Large intestine (tissue), 3 donors: ENCODE measurements around the gene PCDHB5. TPM values are rescaled to one million over a fixed set of nuclear protein-coding genes. Genes with fewer than 3 reads are reported as not detected.
"Not testable (repeated sequence)": the region's sequence is repeated elsewhere in the genome, so short reads cannot be mapped to it uniquely, and the experiment has no call there.

Experiments
- DNase-seq, 2 donors: peaks; one replicate each; pipeline versions ENCODE4 v3.0.0 to v3.0.0-alpha.2; 2013
- H3K27ac ChIP-seq: one replicate; pipeline ENCODE4 v1.5.1; 2013; ENCODE audit warnings: low read length
- H3K27me3 ChIP-seq: 2 replicates; pipeline ENCODE4 v1.6.1; 2013; ENCODE audit warnings: low read length; ENCODE audit not compliant: control insufficient read depth, insufficient read depth
- H3K36me3 ChIP-seq: 2 replicates; pipeline ENCODE4 v1.6.1; 2013; ENCODE audit warnings: low read length; ENCODE audit not compliant: control insufficient read depth, insufficient read depth
- H3K4me1 ChIP-seq: one replicate; pipeline ENCODE4 v1.6.1; 2013; ENCODE audit warnings: low read length; ENCODE audit not compliant: control insufficient read depth, insufficient read depth
- H3K4me3 ChIP-seq: one replicate; pipeline ENCODE4 v1.5.1; 2013; ENCODE audit warnings: low read length
- H3K9me3 ChIP-seq: one replicate; pipeline ENCODE4 v1.6.1; 2013; ENCODE audit warnings: mild to moderate bottlenecking, low read depth, low read length, moderate library complexity; ENCODE audit not compliant: control insufficient read depth
- WGBS: methylation state at CpG from one replicate; pipeline ENCODE4 v1.1.5; 2013; ENCODE audit warnings: low lambda C conversion rate; ENCODE audit not compliant: insufficient coverage; 5-methylcytosine and 5-hydroxymethylcytosine counted together
- polyA plus RNA-seq: library from polyadenylated mRNA; unstranded; fragments of 120-200 nt; gene quantifications from one replicate; pipeline ENCODE4 v1.2.1, GENCODE V29; 2013

Gene PCDHB5
- polyA plus RNA-seq, 1 donor: 2.1 TPM

GRCh38 chr5:141150993-141151325 lies 16.0 kb downstream of the PCDHB5 start:
- no peak overlapping the region for H3K4me3 ChIP-seq
- WGBS: no CpG with 5 or more reads among the region's 13 CpGs
- DNase-seq: no peak
- peaks cover 4% of the 10 kb centered on the region for H3K27me3 ChIP-seq
- peaks cover 17% of the 10 kb centered on the region for H3K9me3 ChIP-seq
- no peak overlapping the region for H3K27ac ChIP-seq
- H3K36me3 ChIP-seq: no peaks in the 10 kb centered on the region
- H3K4me1 ChIP-seq: no peaks in the 10 kb centered on the region

GRCh38 chr5:141151632-141152031 lies 16.6 kb downstream of the PCDHB5 start:
- not testable (repeated sequence) for H3K27me3 ChIP-seq, H3K27ac ChIP-seq, H3K36me3 ChIP-seq, DNase-seq, H3K4me1 ChIP-seq, H3K4me3 ChIP-seq
- peaks cover 18% of the 10 kb centered on the region for H3K9me3 ChIP-seq
- WGBS: no CpG with 5 or more reads among the region's 41 CpGs

GRCh38 chr5:141152096-141152495 lies 17.1 kb downstream of the PCDHB5 start:
- DNase-seq, H3K27me3 ChIP-seq: not testable (repeated sequence)
- no CpG with 5 or more reads among the region's 36 CpGs for WGBS

GRCh38 chr5:141155540-141156374 lies 20.8 kb downstream of the PCDHB5 start:
- Histone ChIP-seq H3K36me3 (no peaks in the 10 kb centered on the region), H3K27ac (no peak overlapping the region), H3K4me1 (no peaks in the 10 kb centered on the region), H3K4me3 (no peak overlapping the region), H3K27me3 (peaks cover 8% of the 10 kb centered on the region), H3K9me3 (peaks cover 24% of the 10 kb centered on the region)
- WGBS: 4% methylated on average over 4 of the region's 21 CpGs
- no peak for DNase-seq

More at GRCh38 chr5:141152096-141152495, 17.1 kb downstream of the PCDHB5 start:
- not testable (repeated sequence) for H3K27ac ChIP-seq, H3K4me1 ChIP-seq, H3K36me3 ChIP-seq, H3K4me3 ChIP-seq
- H3K9me3 ChIP-seq: peaks cover 18% of the 10 kb centered on the region

- not testable (repeated sequence) for H3K36me3 ChIP-seq, H3K27me3 ChIP-seq, H3K4me1 ChIP-seq, H3K27ac ChIP-seq, H3K4me3 ChIP-seq, DNase-seq
- WGBS: no CpG with 5 or more reads among the region's 38 CpGs
- H3K9me3 ChIP-seq: peaks cover 16% of the 10 kb centered on the region
Observed at GRCh38 chr5:141157356-141157755, 22.4 kb downstream of the PCDHB5 start.

GRCh38 chr5:141157901-141158300 lies 22.9 kb downstream of the PCDHB5 start:
- H3K36me3 ChIP-seq: not testable (repeated sequence)

GRCh38 chr5:141172381-141173204 lies 37.6 kb downstream of the PCDHB5 start, which contains the start of gene PCDHB7:
Gene PCDHB7, plus strand, starts transcription at chr5:141172644. Its CDS starts 192 bp downstream, at chr5:141172836.
- DNase-seq: no peak
- 4% methylated on average over 4 of the region's 20 CpGs for WGBS
- no peak within 1 kb of the TSS for H3K27ac ChIP-seq
- peaks cover 2% of the 10 kb centered on the region for H3K27me3 ChIP-seq
- no peaks in the 10 kb centered on the region for H3K4me1 ChIP-seq
- H3K4me3 ChIP-seq: no peak within 1 kb of the TSS
- peaks cover 11% of the 10 kb centered on the region for H3K9me3 ChIP-seq
- H3K36me3 ChIP-seq: no peaks in the 10 kb centered on the region

More at GRCh38 chr5:141157901-141158300, 22.9 kb downstream of the PCDHB5 start:
- no CpG with 5 or more reads among the region's 28 CpGs for WGBS
- H3K9me3 ChIP-seq: peaks cover 16% of the 10 kb centered on the region
- not testable (repeated sequence) for H3K27me3 ChIP-seq, H3K4me3 ChIP-seq, H3K4me1 ChIP-seq, DNase-seq, H3K27ac ChIP-seq

GRCh38 chr5:141174291-141175104 lies 39.5 kb downstream of the PCDHB5 start:
- not testable (repeated sequence) for H3K36me3 ChIP-seq, H3K4me1 ChIP-seq, H3K27ac ChIP-seq, H3K27me3 ChIP-seq, DNase-seq, H3K4me3 ChIP-seq
- H3K9me3 ChIP-seq: peaks cover 14% of the 10 kb centered on the region
- no CpG with 5 or more reads among the region's 79 CpGs for WGBS

- Histone ChIP-seq H3K9me3 (peaks cover 20% of the 10 kb centered on the region), H3K36me3 (no peaks in the 10 kb centered on the region), H3K4me3 (no peak overlapping the region), H3K27ac (no peak overlapping the region), H3K4me1 (no peaks in the 10 kb centered on the region), H3K27me3 (peaks cover 5% of the 10 kb centered on the region)
- no peak for DNase-seq
- WGBS: 0% methylated on average over 1 of the region's 1 CpG
Observed at GRCh38 chr5:141175933-141176332, 40.9 kb downstream of the PCDHB5 start.
